H1 (cell line): ENCODE data around the gene WNT11. TPM values are rescaled to one million over a fixed set of nuclear protein-coding genes. Genes with fewer than 3 reads are reported as not detected.

Experiments
- CTCF ChIA-PET: fragments of 300-600 bp; sonication (Branson Sonifier 250); formaldehyde crosslinking; loops from one replicate; lab custom pipeline; 2021; ENCODE audit not compliant: partially characterized antibody; lab: Charles Lee
- POLR2A ChIA-PET: fragments of 300-600 bp; sonication (Branson Sonifier 250); formaldehyde crosslinking; loops from one replicate; lab custom pipeline; 2021; ENCODE audit warnings: inconsistent platforms; ENCODE audit not compliant: partially characterized antibody; lab: Charles Lee
- DNase-seq, 2 experiments: peaks; one replicate each; pipeline versions ENCODE4 v3.0.0 to v3.0.0-alpha.2; 2010 to 2022; ENCODE audit warnings: low spot score in 2 of 2, low read depth in 1 of 2, mixed read lengths in 1 of 2
- FAIRE-seq: peaks from 2 replicates; lab custom pipeline; 2011; peaks lifted over from hg19 to GRCh38; lab: Jason Lieb, UNC
- H2AFZ ChIP-seq: 2 replicates; pipeline ENCODE4 v1.8.1; 2012; ENCODE audit warnings: low read length, inconsistent platforms
- H2AK5ac ChIP-seq: 2 replicates; pipeline ENCODE4 v1.6.1; 2013; ENCODE audit warnings: low read depth, low read length
- H2BK120ac ChIP-seq: replicated peaks from 2 replicates; pipeline ENCODE3; 2013; ENCODE audit warnings: low read depth, low read length, inconsistent platforms
- H2BK12ac ChIP-seq: 2 replicates; pipeline ENCODE4 v1.6.1; 2013; ENCODE audit warnings: low read depth, low read length
- H2BK15ac ChIP-seq: 2 replicates; pipeline ENCODE4 v1.6.1; 2013; ENCODE audit warnings: low read length
- H2BK20ac ChIP-seq: 2 replicates; pipeline ENCODE4 v1.6.1; 2013; ENCODE audit warnings: low read length
- H2BK5ac ChIP-seq: 2 replicates; pipeline ENCODE4 v1.6.1; 2013; ENCODE audit warnings: low read depth, low read length
- H3K14ac ChIP-seq: 2 replicates; pipeline ENCODE4 v1.6.1; 2013; ENCODE audit warnings: inconsistent platforms; ENCODE audit not compliant: insufficient read length
- H3K18ac ChIP-seq: 2 replicates; pipeline ENCODE4 v1.6.1; 2013; ENCODE audit warnings: low read length; ENCODE audit errors: extremely low read depth
- H3K23ac ChIP-seq: 2 replicates; pipeline ENCODE4 v1.6.1; 2013; ENCODE audit warnings: inconsistent platforms; ENCODE audit not compliant: insufficient read length
- H3K23me2 ChIP-seq: 2 replicates; pipeline ENCODE4 v1.6.1; 2013; ENCODE audit warnings: low read depth, low read length
- H3K27ac ChIP-seq: 2 replicates; pipeline ENCODE4 v1.6.1; 2011; ENCODE audit warnings: low read depth, low read length, inconsistent platforms
- H3K27me3 ChIP-seq, 4 experiments: replicated peaks in 1 of 4; 1 replicate in 1 of 4; 2 replicates in 3 of 4; pipeline versions ENCODE4 v1.6.1 to v1.8.1; 2011 to 2013; ENCODE audit warnings: low read length in 3 of 4, mild to moderate bottlenecking in 3 of 4, inconsistent platforms in 2 of 4, mixed read lengths in 2 of 4, moderate library complexity in 1 of 4; ENCODE audit not compliant: control insufficient read depth in 3 of 4, insufficient read depth in 3 of 4; ENCODE audit errors: extremely low read depth in 1 of 4
- H3K36me3 ChIP-seq, 4 experiments: 2 replicates each; pipeline versions ENCODE4 v1.6.1 to v1.8.1; 2011 to 2013; ENCODE audit warnings: mild to moderate bottlenecking in 4 of 4, low read length in 3 of 4, moderate library complexity in 2 of 4, control low read depth in 1 of 4, inconsistent platforms in 1 of 4; ENCODE audit not compliant: insufficient read depth in 4 of 4, control insufficient read depth in 2 of 4
- H3K4ac ChIP-seq: replicated peaks from 2 replicates; pipeline ENCODE3; 2013; ENCODE audit warnings: low read length, low read depth, mixed read lengths, inconsistent platforms; ENCODE audit not compliant: insufficient read length
- H3K4me1 ChIP-seq, 4 experiments: replicated peaks in 1 of 4; 1 replicate in 1 of 4; 2 replicates in 3 of 4; pipeline versions ENCODE4 v1.6.1 to v1.8.1; 2011 to 2013; ENCODE audit warnings: low read length in 3 of 4, inconsistent platforms in 2 of 4, mixed read lengths in 1 of 4; ENCODE audit not compliant: insufficient read depth in 4 of 4, control insufficient read depth in 3 of 4
- H3K4me2 ChIP-seq, 2 experiments: 2 replicates each; pipeline versions ENCODE4 v1.6.1 to v1.8.1; 2011 to 2013; ENCODE audit warnings: low read depth in 2 of 2, low read length in 2 of 2, control low read depth in 1 of 2, inconsistent platforms in 1 of 2, mild to moderate bottlenecking in 1 of 2; ENCODE audit not compliant: insufficient read depth in 1 of 2
- H3K4me3 ChIP-seq, 4 experiments: fragments of 200-600, 300-600 bp in 1 of 4; sonication (generic), shearing (Covaris generic), sonication (Bioruptor Twin) in 1 of 4; 2 replicates each; pipeline versions ENCODE4 v1.5.1 to v1.8.1; 2011 to 2016; ENCODE audit warnings: low read length in 4 of 4, low read depth in 3 of 4, control low read depth in 2 of 4, inconsistent platforms in 2 of 4, mild to moderate bottlenecking in 2 of 4, mixed read lengths in 1 of 4, moderate library complexity in 1 of 4; ENCODE audit not compliant: insufficient read depth in 2 of 4; ENCODE audit errors: extremely low read depth in 1 of 4
- H3K56ac ChIP-seq: replicated peaks from 2 replicates; pipeline ENCODE3; 2013; ENCODE audit warnings: low read depth, mild to moderate bottlenecking, mixed read lengths, low read length, inconsistent platforms; ENCODE audit not compliant: insufficient read length
- H3K79me1 ChIP-seq: 2 replicates; pipeline ENCODE4 v1.6.1; 2013; ENCODE audit warnings: low read depth, low read length, control low read depth
- H3K79me2 ChIP-seq, 2 experiments: 2 replicates each; pipeline versions ENCODE4 v1.6.1 to v1.8.1; 2012 to 2013; ENCODE audit warnings: low read length in 2 of 2, mild to moderate bottlenecking in 2 of 2, inconsistent platforms in 1 of 2; ENCODE audit not compliant: insufficient read depth in 2 of 2, control insufficient read depth in 1 of 2
- H3K9ac ChIP-seq, 4 experiments: replicated peaks in 1 of 4; 1 replicate in 1 of 4; 2 replicates in 3 of 4; pipeline versions ENCODE4 v1.6.1 to v1.8.1; 2011 to 2013; ENCODE audit warnings: low read depth in 3 of 4, low read length in 3 of 4, control low read depth in 2 of 4, mild to moderate bottlenecking in 2 of 4, moderate library complexity in 2 of 4, inconsistent platforms in 1 of 4; ENCODE audit errors: extremely low read depth in 1 of 4
- H3K9me3 ChIP-seq, 2 experiments: 2 replicates each; pipeline versions ENCODE4 v1.6.1 to v1.8.1; 2012 to 2013; ENCODE audit warnings: mild to moderate bottlenecking in 2 of 2, moderate library complexity in 2 of 2, control low read depth in 1 of 2, inconsistent platforms in 1 of 2, low read depth in 1 of 2, low read length in 1 of 2, mixed read lengths in 1 of 2; ENCODE audit not compliant: insufficient read depth in 2 of 2
- H4K20me1 ChIP-seq, 2 experiments: replicated peaks in 1 of 2; 2 replicates each; pipeline versions ENCODE3 to v1.8.1; 2011 to 2013; ENCODE audit warnings: inconsistent platforms in 2 of 2, low read length in 2 of 2, mild to moderate bottlenecking in 1 of 2; ENCODE audit not compliant: insufficient read depth in 2 of 2, control insufficient read depth in 1 of 2
- H4K5ac ChIP-seq: 2 replicates; pipeline ENCODE4 v1.6.1; 2013; ENCODE audit warnings: low read length, low read depth, mixed read lengths, inconsistent platforms; ENCODE audit not compliant: insufficient read length
- H4K8ac ChIP-seq: 2 replicates; pipeline ENCODE4 v1.8.0; 2013; ENCODE audit warnings: mild to moderate bottlenecking, moderate library complexity, low read length, inconsistent platforms; ENCODE audit not compliant: insufficient read depth; ENCODE audit errors: extremely low read depth
- H4K91ac ChIP-seq: replicated peaks from 2 replicates; pipeline ENCODE3; 2013; ENCODE audit warnings: low read length, mixed read lengths, inconsistent platforms; ENCODE audit not compliant: insufficient read length
- E2F6 ChIP-seq: IDR thresholded peaks from 2 replicates; pipeline ENCODE4 v1.6.1; 2012; ENCODE audit warnings: inconsistent platforms
- RFX5 ChIP-seq: IDR thresholded peaks from 2 replicates; pipeline ENCODE4 v1.6.1; 2011; ENCODE audit warnings: low read depth, low read length, improper control_type of control experiment, borderline replicate concordance
- whole genome bisulfite sequencing, 2 experiments: shearing (Covaris generic) in 1 of 2; methylation state at CpG; one replicate each; pipeline versions ENCODE4 v1.1.6 to v1.1.7; 2013 to 2015; ENCODE audit warnings: low lambda C conversion rate in 2 of 2, mixed read lengths in 2 of 2, inconsistent platforms in 1 of 2, low coverage in 1 of 2, missing lambda C conversion rate in 1 of 2; ENCODE audit not compliant: insufficient replicate concordance in 2 of 2, insufficient coverage in 1 of 2, insufficient read length in 1 of 2; ENCODE audit errors: extremely low coverage in 1 of 2, missing lambda C conversion rate in 1 of 2; 5-methylcytosine and 5-hydroxymethylcytosine counted together
- polyA plus RNA-seq, 7 experiments: library from polyadenylated mRNA; depleted of rRNA in 3 of 7; stranded (reverse) in 5 of 7; unstranded in 2 of 7; fragments of >200 nt in 5 of 7; fragments of 200-250 nt in 2 of 7; gene quantifications; 1 replicate in 5 of 7; 2 replicates in 1 of 7; 4 replicates in 1 of 7; pipeline versions ENCODE4 v1.2.1 to v1.2.3, GENCODE V29; 2011 to 2013; ENCODE audit warnings: missing spikeins in 2 of 7, mixed read lengths in 2 of 7
- total RNA-seq: library from RNA; stranded (reverse); fragmentation: NEBNext Ultra II Directional; extraction: Animal tissue kit (Norgen Biotek cat#: 25700); gene quantifications from 2 replicates; pipeline ENCODE4 v1.2.1, GENCODE V29; 2021

The WNT11 gene
- total and polyA plus RNA-seq, 2 of the 8 experiments (the other 6 are each of a cell fraction or from before 2014, with no cell fraction given), result 0.11 to 0.45 TPM

GRCh38 chr11:76245720-76246119 lies 39.4 kb upstream of the WNT11 start:
- H4K8ac ChIP-seq, result no peak overlapping the region
- peaks cover 2% of the 10 kb centered on the region; the same call in 1 of the 2 replicates for H3K23me2 ChIP-seq
- H3K36me3 ChIP-seq, result no peaks in the 10 kb centered on the region
- 68% methylated on average over 2 of the region's 2 CpGs; no CpG with 5 or more reads in 1 of the 2 experiments for WGBS, 2 experiments
- H3K9ac ChIP-seq, result no peak overlapping the region
- H2AK5ac ChIP-seq, result no peak overlapping the region
- POLR2A ChIA-PET, result interaction anchor here (1.0 to 5.9 kb wide), 2 partner anchors 11 to 38 kb away, joined by 3 to 38 read pairs; no protein-coding TSS in a partner anchor
- H3K4me1 ChIP-seq, result peaks cover 0 to 14% (median 8%) of the 10 kb centered on the region in 4 experiments; a peak in 6 of 7 replicates
- no peak overlapping the region for H3K27ac ChIP-seq
- no peaks in the 10 kb centered on the region for H3K79me2 ChIP-seq
- CTCF ChIA-PET, result interaction anchor here (0.9 to 11.7 kb wide), 10 partner anchors 9 to 94 kb away, joined by 3 to 83 read pairs (median 7); partner anchors contain the start of gene WNT11
- no peak overlapping the region for H2BK15ac ChIP-seq
- FAIRE-seq (no peak), DNase-seq (no peak)
- no peak overlapping the region for H2BK12ac ChIP-seq
- no peak for TF ChIP-seq RFX5
- no peak for TF ChIP-seq E2F6
- H3K4me2 ChIP-seq, result no peak overlapping the region
- no peak overlapping the region for H4K5ac ChIP-seq
- H3K56ac ChIP-seq, result no peak overlapping the region
- no peaks in the 10 kb centered on the region for H3K79me1 ChIP-seq
- H4K20me1 ChIP-seq, result no peaks in the 10 kb centered on the region
- no peak overlapping the region for H3K18ac ChIP-seq
- no peak overlapping the region for H4K91ac ChIP-seq
- H2AFZ ChIP-seq, result no peak overlapping the region
- no peak overlapping the region for H3K23ac ChIP-seq
- H3K4ac ChIP-seq, result no peak overlapping the region
- H2BK5ac ChIP-seq, result no peak overlapping the region
- no peaks in the 10 kb centered on the region for H3K9me3 ChIP-seq
- H3K4me3 ChIP-seq, result no peak overlapping the region
- H3K14ac ChIP-seq, result no peak overlapping the region
- no peak overlapping the region for H2BK20ac ChIP-seq
- peaks cover 2 to 18% (median 16%) of the 10 kb centered on the region in 4 experiments for H3K27me3 ChIP-seq
- H2BK120ac ChIP-seq, result no peak overlapping the region
